ENCODE results near the gene ATP6V0D1. TPM values are rescaled to one million over a fixed set of nuclear protein-coding genes. Genes with fewer than 3 reads are reported as not detected.
A peak's percentile ranks its signal among the peaks of the same experiment; 100 is the strongest.

Gene ATP6V0D1
- total and polyA plus RNA-seq, 2 of the 4 experiments (the other 2 are of a cell fraction) = 112 to 124 TPM

GRCh38 chr16:67459066-67459860 lies 21.7 kb downstream of the ATP6V0D1 start:
- H3K4ac ChIP-seq (ENCODE audit: low read depth, low read length) = peak overlapping the region; percentile 19; the same call in 1 of the 2 replicates
- peaks cover 91% of the 10 kb centered on the region for H4K20me1 ChIP-seq (ENCODE audit: insufficient read depth, low read length)
- H3K18ac ChIP-seq (ENCODE audit: low read depth, low read length) = peak overlapping the region; percentile 22; the same call in 1 of the 2 replicates
- no peak overlapping the region for H2BK15ac ChIP-seq (ENCODE audit: low read depth, low read length)
- peak; percentile 34 for ATAC-seq (ENCODE audit: low read depth)
- H2BK120ac ChIP-seq (ENCODE audit: low read depth, low read length) = no peak overlapping the region
- peak overlapping the region; percentile 76; the same call in 1 of the 2 replicates for H4K5ac ChIP-seq (ENCODE audit: low read depth, low read length)
- no peak overlapping the region for H4K8ac ChIP-seq (ENCODE audit: low read depth in 2 of 2, low read length in 2 of 2)
- H3K27ac ChIP-seq (ENCODE audit: insufficient read depth, low read length) = no peak overlapping the region; the same call in 1 of the 2 replicates
- intact Hi-C loops (cut with micrococcal nuclease) (no loop called here), dilution Hi-C loops (cut with HindIII; ENCODE audit: low sequenced_read_pairs, unreplicated experiment) (no loop called here), in situ Hi-C loops (cut with MboI; ENCODE audit: low sequenced_read_pairs) (loop anchor here (10.0 kb wide), 2 partner anchors 204 to 494 kb away; partner anchors contain the start of gene CES3)
- no peak overlapping the region; the same call in 1 of the 2 replicates for H2AK5ac ChIP-seq (ENCODE audit: low read depth, low read length)
- H2AK9ac ChIP-seq (replicated peaks; ENCODE audit: low read depth, low read length, poor library complexity) = no peak overlapping the region
- no peak for TF ChIP-seq FOS (IDR thresholded peaks at IDR 0.05; ENCODE audit: low read depth, low read length)
- no peak overlapping the region for H3K23ac ChIP-seq (ENCODE audit: low read depth, low read length)
- POLR2A ChIA-PET (ENCODE audit: unreplicated experiment) = no interaction called here
- H3K36me3 ChIP-seq (ENCODE audit: control insufficient read depth, insufficient read depth, low read length) = peaks cover 6% of the 10 kb centered on the region
- H3K4me2 ChIP-seq (ENCODE audit: low read depth, low read length) = no peak overlapping the region
- no peak overlapping the region for H3K56ac ChIP-seq (ENCODE audit: extremely low read depth, insufficient read depth, low read length)
- no peaks in the 10 kb centered on the region for H3K27me3 ChIP-seq (ENCODE audit: control insufficient read depth, insufficient read depth, low read length)
- H3K4me1 ChIP-seq (ENCODE audit: control insufficient read depth, insufficient read depth, low read length) = peaks cover 27% of the 10 kb centered on the region
- no peak for DNase-seq
- WGBS, 2 experiments (ENCODE audit: extremely low coverage in 2 of 2, insufficient read length in 1 of 2) = 56% methylated on average over 2 of the region's 7 CpGs; no CpG with 5 or more reads in 1 of the 2 experiments
- H3K79me1 ChIP-seq (ENCODE audit: low read depth in 1 of 2, low read length in 2 of 2) = peaks cover 14 to 92% of the 10 kb centered on the region in 2 experiments
- H2AFZ ChIP-seq (replicated peaks; ENCODE audit: low read length, poor library complexity) = peak overlapping the region; percentile 41
- no peak overlapping the region for H3K9ac ChIP-seq (ENCODE audit: low read depth, low read length)
- H3K9me1 ChIP-seq (ENCODE audit: insufficient read depth, low read length) = peaks cover 11% of the 10 kb centered on the region
- H2BK20ac ChIP-seq (ENCODE audit: low read depth, low read length) = no peak overlapping the region
- no TSS peak for BruUV-seq (replicated peaks)
- no peaks in the 10 kb centered on the region for H3K9me3 ChIP-seq (ENCODE audit: control insufficient read depth, insufficient read depth, low read length)
- H4K91ac ChIP-seq (ENCODE audit: insufficient read depth, low read depth, low read length) = no peak overlapping the region; the same call in 1 of the 2 replicates
- CTCF ChIA-PET = no interaction called here
- no peak overlapping the region for H3K4me3 ChIP-seq (ENCODE audit: insufficient read depth, low read depth, low read length)
- H2BK5ac ChIP-seq (ENCODE audit: low read depth, low read length, poor library complexity, severe bottlenecking) = peak overlapping the region; percentile 32
- no peak overlapping the region for H3K14ac ChIP-seq (replicated peaks; ENCODE audit: low read depth, low read length)
